ENCODE results near the gene CCDC178.

CCDC178 gene

GRCh38 chr18:33334781-33335180, 105.7 kb downstream of the CCDC178 start:
- Histone ChIP-seq H3K4me1 (ENCODE audit: insufficient read depth, low read length) (no peaks in the 10 kb centered on the region), H3K27me3 (ENCODE audit: insufficient read depth, low read length) (no peaks in the 10 kb centered on the region), H3K36me3 (ENCODE audit: insufficient read depth, low read length) (no peaks in the 10 kb centered on the region), H3K4me3 (ENCODE audit: low read length) (no peak overlapping the region), H3K9me3 (ENCODE audit: low read length) (no peaks in the 10 kb centered on the region), H2AFZ (ENCODE audit: low read depth, low read length) (no peak overlapping the region)

- H3K36me3 ChIP-seq (ENCODE audit: insufficient read depth, low read length): no peaks in the 10 kb centered on the region
Measured at GRCh38 chr18:33330711-33331110, 109.8 kb downstream of the CCDC178 start.

GRCh38 chr18:33326975-33327374, 113.5 kb downstream of the CCDC178 start:
- Histone ChIP-seq H3K4me1 (ENCODE audit: insufficient read depth, low read length) (no peaks in the 10 kb centered on the region), H3K36me3 (ENCODE audit: insufficient read depth, low read length) (no peaks in the 10 kb centered on the region), H3K4me3 (ENCODE audit: low read length) (no peak overlapping the region), H2AFZ (ENCODE audit: low read depth, low read length) (no peak overlapping the region), H3K9me3 (ENCODE audit: low read length) (no peaks in the 10 kb centered on the region), H3K27me3 (ENCODE audit: insufficient read depth, low read length) (no peaks in the 10 kb centered on the region)

More at GRCh38 chr18:33330711-33331110, 109.8 kb downstream of the CCDC178 start:
- H3K4me3 ChIP-seq (ENCODE audit: low read length): no peak overlapping the region
- no peak overlapping the region for H2AFZ ChIP-seq (ENCODE audit: low read depth, low read length)
- no peaks in the 10 kb centered on the region for H3K9me3 ChIP-seq (ENCODE audit: low read length)
- H3K4me1 ChIP-seq (ENCODE audit: insufficient read depth, low read length): no peaks in the 10 kb centered on the region
- H3K27me3 ChIP-seq (ENCODE audit: insufficient read depth, low read length): no peaks in the 10 kb centered on the region

GRCh38 chr18:33317640-33318039, 122.9 kb downstream of the CCDC178 start:
- no peak overlapping the region for H3K4me3 ChIP-seq (ENCODE audit: low read length)
- no peaks in the 10 kb centered on the region for H3K4me1 ChIP-seq (ENCODE audit: insufficient read depth, low read length)
- no peaks in the 10 kb centered on the region for H3K27me3 ChIP-seq (ENCODE audit: insufficient read depth, low read length)
- H3K36me3 ChIP-seq (ENCODE audit: insufficient read depth, low read length): no peaks in the 10 kb centered on the region
- no peaks in the 10 kb centered on the region for H3K9me3 ChIP-seq (ENCODE audit: low read length)
- H2AFZ ChIP-seq (ENCODE audit: low read depth, low read length): no peak overlapping the region

- Histone ChIP-seq H2AFZ (ENCODE audit: low read depth, low read length) (no peak overlapping the region), H3K4me3 (ENCODE audit: low read length) (no peak overlapping the region)
Measured at GRCh38 chr18:33316146-33316587, 124.4 kb downstream of the CCDC178 start.

GRCh38 chr18:33307520-33307919, 133.0 kb downstream of the CCDC178 start:
- Histone ChIP-seq H2AFZ (ENCODE audit: low read depth, low read length) (no peak overlapping the region), H3K4me3 (ENCODE audit: low read length) (no peak overlapping the region), H3K27me3 (ENCODE audit: insufficient read depth, low read length) (no peaks in the 10 kb centered on the region), H3K9me3 (ENCODE audit: low read length) (peaks cover 6% of the 10 kb centered on the region), H3K36me3 (ENCODE audit: insufficient read depth, low read length) (no peaks in the 10 kb centered on the region), H3K4me1 (ENCODE audit: insufficient read depth, low read length) (no peaks in the 10 kb centered on the region)

More at GRCh38 chr18:33316146-33316587, 124.4 kb downstream of the CCDC178 start:
- Histone ChIP-seq H3K9me3 (ENCODE audit: low read length) (no peaks in the 10 kb centered on the region), H3K4me1 (ENCODE audit: insufficient read depth, low read length) (no peaks in the 10 kb centered on the region), H3K36me3 (ENCODE audit: insufficient read depth, low read length) (no peaks in the 10 kb centered on the region), H3K27me3 (ENCODE audit: insufficient read depth, low read length) (no peaks in the 10 kb centered on the region)

GRCh38 chr18:33304277-33304676, 136.2 kb downstream of the CCDC178 start:
- Histone ChIP-seq H3K4me3 (ENCODE audit: low read length) (no peak overlapping the region), H3K36me3 (ENCODE audit: insufficient read depth, low read length) (no peaks in the 10 kb centered on the region), H3K27me3 (ENCODE audit: insufficient read depth, low read length) (no peaks in the 10 kb centered on the region), H3K9me3 (ENCODE audit: low read length) (peaks cover 6% of the 10 kb centered on the region), H2AFZ (ENCODE audit: low read depth, low read length) (no peak overlapping the region), H3K4me1 (ENCODE audit: insufficient read depth, low read length) (no peaks in the 10 kb centered on the region)

GRCh38 chr18:33291539-33291938, 149.0 kb downstream of the CCDC178 start:
- no peaks in the 10 kb centered on the region for H3K36me3 ChIP-seq (ENCODE audit: insufficient read depth, low read length)
- no peak overlapping the region for H2AFZ ChIP-seq (ENCODE audit: low read depth, low read length)
- H3K27me3 ChIP-seq (ENCODE audit: insufficient read depth, low read length): no peaks in the 10 kb centered on the region
- H3K4me1 ChIP-seq (ENCODE audit: insufficient read depth, low read length): no peaks in the 10 kb centered on the region
- no peak overlapping the region for H3K4me3 ChIP-seq (ENCODE audit: low read length)
- no peaks in the 10 kb centered on the region for H3K9me3 ChIP-seq (ENCODE audit: low read length)

- Histone ChIP-seq H2AFZ (ENCODE audit: low read depth, low read length) (no peak overlapping the region), H3K27me3 (ENCODE audit: insufficient read depth, low read length) (no peaks in the 10 kb centered on the region), H3K36me3 (ENCODE audit: insufficient read depth, low read length) (no peaks in the 10 kb centered on the region), H3K4me1 (ENCODE audit: insufficient read depth, low read length) (no peaks in the 10 kb centered on the region), H3K4me3 (ENCODE audit: low read length) (no peak overlapping the region), H3K9me3 (ENCODE audit: low read length) (no peaks in the 10 kb centered on the region)
Measured at GRCh38 chr18:33288082-33288716, 152.3 kb downstream of the CCDC178 start.

GRCh38 chr18:33282709-33283333, 157.7 kb downstream of the CCDC178 start:
- no peaks in the 10 kb centered on the region for H3K27me3 ChIP-seq (ENCODE audit: insufficient read depth, low read length)
- H3K4me3 ChIP-seq (ENCODE audit: low read length): no peak overlapping the region
- no peak overlapping the region for H2AFZ ChIP-seq (ENCODE audit: low read depth, low read length)
- H3K36me3 ChIP-seq (ENCODE audit: insufficient read depth, low read length): no peaks in the 10 kb centered on the region
- no peaks in the 10 kb centered on the region for H3K4me1 ChIP-seq (ENCODE audit: insufficient read depth, low read length)
- H3K9me3 ChIP-seq (ENCODE audit: low read length): no peaks in the 10 kb centered on the region

GRCh38 chr18:33282142-33282541, 158.4 kb downstream of the CCDC178 start:
- H3K4me1 ChIP-seq (ENCODE audit: insufficient read depth, low read length): no peaks in the 10 kb centered on the region
- H3K4me3 ChIP-seq (ENCODE audit: low read length): no peak overlapping the region
- H3K27me3 ChIP-seq (ENCODE audit: insufficient read depth, low read length): no peaks in the 10 kb centered on the region
- H3K9me3 ChIP-seq (ENCODE audit: low read length): no peaks in the 10 kb centered on the region
- no peak overlapping the region for H2AFZ ChIP-seq (ENCODE audit: low read depth, low read length)
- no peaks in the 10 kb centered on the region for H3K36me3 ChIP-seq (ENCODE audit: insufficient read depth, low read length)

- H2AFZ ChIP-seq (ENCODE audit: low read depth, low read length): no peak overlapping the region
- no peaks in the 10 kb centered on the region for H3K9me3 ChIP-seq (ENCODE audit: low read length)
- no peaks in the 10 kb centered on the region for H3K36me3 ChIP-seq (ENCODE audit: insufficient read depth, low read length)
- no peaks in the 10 kb centered on the region for H3K4me1 ChIP-seq (ENCODE audit: insufficient read depth, low read length)
- no peak overlapping the region for H3K4me3 ChIP-seq (ENCODE audit: low read length)
- H3K27me3 ChIP-seq (ENCODE audit: insufficient read depth, low read length): no peaks in the 10 kb centered on the region
Measured at GRCh38 chr18:33277431-33277830, 163.1 kb downstream of the CCDC178 start.

- no peaks in the 10 kb centered on the region for H3K36me3 ChIP-seq (ENCODE audit: insufficient read depth, low read length)
- H3K9me3 ChIP-seq (ENCODE audit: low read length): no peaks in the 10 kb centered on the region
- no peak overlapping the region for H2AFZ ChIP-seq (ENCODE audit: low read depth, low read length)
- H3K27me3 ChIP-seq (ENCODE audit: insufficient read depth, low read length): no peaks in the 10 kb centered on the region
- H3K4me3 ChIP-seq (ENCODE audit: low read length): no peak overlapping the region
- no peaks in the 10 kb centered on the region for H3K4me1 ChIP-seq (ENCODE audit: insufficient read depth, low read length)
Measured at GRCh38 chr18:33275843-33276242, 164.7 kb downstream of the CCDC178 start.

- Histone ChIP-seq H3K36me3 (ENCODE audit: insufficient read depth, low read length) (no peaks in the 10 kb centered on the region), H3K9me3 (ENCODE audit: low read length) (no peaks in the 10 kb centered on the region), H3K4me1 (ENCODE audit: insufficient read depth, low read length) (no peaks in the 10 kb centered on the region), H2AFZ (ENCODE audit: low read depth, low read length) (no peak overlapping the region), H3K27me3 (ENCODE audit: insufficient read depth, low read length) (no peaks in the 10 kb centered on the region), H3K4me3 (ENCODE audit: low read length) (no peak overlapping the region)
Measured at GRCh38 chr18:33270297-33270696, 170.2 kb downstream of the CCDC178 start.

Measured in neuron (in vitro differentiated cells).